CD8-positive, alpha-beta memory T cell (primary cell): ENCODE results near the gene GUCY1B1. TPM values are rescaled to one million over a fixed set of nuclear protein-coding genes. Genes with fewer than 3 reads are reported as not detected.
"Not testable (repeated sequence)": the region's sequence is repeated elsewhere in the genome, so short reads cannot be mapped to it uniquely, and the experiment has no call there.

ENCODE experiments used
- CTCF ChIA-PET: fragments of 350-600 bp; sonication (Branson Sonifier 250); formaldehyde crosslinking; loops from one replicate; lab custom pipeline; 2021; ENCODE audit warnings: antibody characterized with exemption; lab: Charles Lee
- POLR2A ChIA-PET: fragments of 350-600 bp; sonication (Branson Sonifier 250); formaldehyde crosslinking; loops from one replicate; lab custom pipeline; 2021; ENCODE audit warnings: antibody characterized with exemption; lab: Charles Lee
- DNase-seq, 5 donors: peaks; one replicate each; pipeline versions ENCODE4 v3.0.0 to v3.0.0-alpha.2; 2020 to 2022; ENCODE audit warnings: mixed read lengths in 1 of 5
- H3K27ac ChIP-seq: one replicate; pipeline ENCODE4 v1.7.0; 2013; ENCODE audit warnings: low read depth, mild to moderate bottlenecking, low read length, moderate library complexity
- H3K27me3 ChIP-seq: 2 replicates; pipeline ENCODE4 v1.7.0; 2013; ENCODE audit warnings: low read length, mild to moderate bottlenecking; ENCODE audit not compliant: insufficient read depth, poor library complexity, severe bottlenecking
- H3K36me3 ChIP-seq: 2 replicates; pipeline ENCODE4 v1.7.0; 2013; ENCODE audit warnings: mild to moderate bottlenecking, low read length, moderate library complexity; ENCODE audit not compliant: insufficient read depth
- H3K4me1 ChIP-seq: 2 replicates; pipeline ENCODE4 v1.7.0; 2013; ENCODE audit warnings: mild to moderate bottlenecking, low read length, moderate library complexity; ENCODE audit not compliant: insufficient read depth
- H3K4me3 ChIP-seq: 2 replicates; pipeline ENCODE4 v1.7.0; 2013; ENCODE audit warnings: mild to moderate bottlenecking, low read length
- H3K9me3 ChIP-seq: 2 replicates; pipeline ENCODE4 v1.7.0; 2013; ENCODE audit warnings: mild to moderate bottlenecking, low read length
- H3K27ac Mint-ChIP-seq, 8 donors: one replicate each; pipeline ENCODE4 v1.8.0; 2020 to 2021; ENCODE audit warnings: mixed read lengths in 8 of 8, mild to moderate bottlenecking in 6 of 8, inconsistent platforms in 3 of 8, moderate library complexity in 3 of 8
- H3K27me3 Mint-ChIP-seq, 2 donors: one replicate each; pipeline ENCODE4 v1.8.0; 2020 to 2021; ENCODE audit warnings: mixed read lengths in 2 of 2, mild to moderate bottlenecking in 1 of 2, moderate library complexity in 1 of 2
- H3K36me3 Mint-ChIP-seq, 3 donors: one replicate each; pipeline ENCODE4 v1.8.0; 2020 to 2021; ENCODE audit warnings: mixed read lengths in 3 of 3, inconsistent platforms in 1 of 3, mild to moderate bottlenecking in 1 of 3
- H3K4me1 Mint-ChIP-seq, 3 donors: one replicate each; pipeline ENCODE4 v1.8.0; 2020 to 2021; ENCODE audit warnings: mixed read lengths in 3 of 3, inconsistent platforms in 1 of 3, mild to moderate bottlenecking in 1 of 3
- H3K4me3 Mint-ChIP-seq, 7 donors: one replicate each; pipeline ENCODE4 v1.8.0; 2020 to 2021; ENCODE audit warnings: mixed read lengths in 7 of 7, mild to moderate bottlenecking in 6 of 7, moderate library complexity in 4 of 7, inconsistent platforms in 2 of 7
- H3K9me3 Mint-ChIP-seq, 5 donors: one replicate each; pipeline ENCODE4 v1.8.0; 2020 to 2022; ENCODE audit warnings: mixed read lengths in 5 of 5, mild to moderate bottlenecking in 3 of 5, moderate library complexity in 2 of 5, inconsistent platforms in 1 of 5
- polyA plus RNA-seq: library from polyadenylated mRNA; unstranded; fragments of 300-500 nt; fragmentation: Illumina TruSeq; gene quantifications from one replicate; pipeline ENCODE4 v1.2.3, GENCODE V29; 2021
- total RNA-seq, 2 experiments: library from RNA; stranded (reverse); gene quantifications; one replicate each; pipeline ENCODE4 v1.2.3, GENCODE V29; 2021

GUCY1B1 gene
- total and polyA plus RNA-seq, 3 experiments from 2014 or later, result 0.12 to 0.18 TPM; not detected in 1

- Histone ChIP-seq H3K4me3 (no peak overlapping the region), H3K27me3 (no peaks in the 10 kb centered on the region), H3K36me3 (no peaks in the 10 kb centered on the region), H3K4me1 (no peaks in the 10 kb centered on the region), H3K9me3 (no peaks in the 10 kb centered on the region), H3K27ac (no peak overlapping the region)
- ChIA-PET CTCF (no interaction called here), POLR2A (no interaction called here)
- Mint-ChIP-seq H3K9me3 (no peaks in the 10 kb centered on the region), H3K36me3 (no peaks in the 10 kb centered on the region), H3K4me3 (no peak overlapping the region), H3K4me1 (no peaks in the 10 kb centered on the region), H3K27ac (no peak overlapping the region), H3K27me3 (no peaks in the 10 kb centered on the region)
- DNase-seq, result no peak
Observed at GRCh38 chr4:155795991-155796390, 37.2 kb downstream of the GUCY1B1 start.

- H3K9me3 Mint-ChIP-seq, H3K4me3 ChIP-seq, CTCF ChIA-PET, H3K36me3 Mint-ChIP-seq, H3K27ac Mint-ChIP-seq, H3K4me1 ChIP-seq, H3K4me1 Mint-ChIP-seq, H3K4me3 Mint-ChIP-seq, H3K9me3 ChIP-seq, H3K36me3 ChIP-seq, H3K27me3 Mint-ChIP-seq, POLR2A ChIA-PET, H3K27me3 ChIP-seq, DNase-seq, H3K27ac ChIP-seq: not testable (repeated sequence)
Observed at GRCh38 chr4:155797581-155797980, 38.8 kb downstream of the GUCY1B1 start.

DNA sequence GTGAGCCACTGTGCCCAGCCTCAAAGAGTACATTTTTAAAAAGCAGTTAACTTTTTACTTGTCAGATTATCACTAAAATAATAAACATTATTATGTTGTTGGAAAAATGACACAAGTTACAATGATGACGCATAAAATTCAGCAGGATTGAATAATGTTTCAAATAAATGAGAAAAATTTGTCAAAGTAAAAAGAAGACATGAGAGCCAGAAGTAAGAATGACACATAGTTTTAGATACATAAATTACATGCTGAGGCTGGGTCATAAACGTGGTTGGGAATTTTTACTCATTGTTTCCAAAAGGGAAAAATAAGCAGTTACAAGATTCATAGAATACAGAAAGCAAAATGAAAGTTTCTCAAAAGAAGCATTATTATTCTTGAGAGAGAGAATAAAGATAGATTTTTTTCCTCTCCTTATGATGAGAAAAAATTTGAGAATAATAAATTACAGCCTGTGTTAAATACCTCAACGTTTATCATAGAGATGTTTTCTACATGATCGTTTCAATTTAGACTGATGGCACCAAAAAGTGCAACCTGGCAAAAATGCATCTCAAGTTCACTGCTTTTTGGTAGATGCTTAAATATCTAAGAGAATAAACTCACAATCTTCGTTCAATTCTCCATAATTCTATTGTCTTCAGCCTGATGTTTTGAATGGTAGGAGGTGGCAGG is 40.4 kb downstream of the GUCY1B1 start:
- Mint-ChIP-seq H3K27me3 (no peaks in the 10 kb centered on the region), H3K4me1 (no peaks in the 10 kb centered on the region), H3K4me3 (no peak overlapping the region), H3K9me3 (no peaks in the 10 kb centered on the region), H3K36me3 (no peaks in the 10 kb centered on the region), H3K27ac (no peak overlapping the region)
- ChIA-PET CTCF (no interaction called here), POLR2A (no interaction called here)
- no peaks in the 10 kb centered on the region for H3K36me3 ChIP-seq
- DNase-seq, result no peak
- no peak overlapping the region for H3K27ac ChIP-seq
- no peaks in the 10 kb centered on the region for H3K9me3 ChIP-seq
- no peak overlapping the region for H3K4me3 ChIP-seq
- H3K4me1 ChIP-seq, result no peaks in the 10 kb centered on the region
- no peaks in the 10 kb centered on the region for H3K27me3 ChIP-seq

- no peaks in the 10 kb centered on the region for H3K4me1 Mint-ChIP-seq
- no peak overlapping the region for H3K4me3 Mint-ChIP-seq
- H3K27ac Mint-ChIP-seq, result no peak overlapping the region
- ChIA-PET POLR2A (no interaction called here), CTCF (no interaction called here)
- Histone ChIP-seq H3K27ac (no peak overlapping the region), H3K36me3 (no peaks in the 10 kb centered on the region), H3K4me3 (no peak overlapping the region), H3K4me1 (no peaks in the 10 kb centered on the region), H3K9me3 (no peaks in the 10 kb centered on the region), H3K27me3 (no peaks in the 10 kb centered on the region)
- no peak for DNase-seq
- no peaks in the 10 kb centered on the region for H3K9me3 Mint-ChIP-seq
- no peaks in the 10 kb centered on the region for H3K27me3 Mint-ChIP-seq
- no peaks in the 10 kb centered on the region for H3K36me3 Mint-ChIP-seq
Observed at GRCh38 chr4:155799794-155800123, 40.9 kb downstream of the GUCY1B1 start.

DNA sequence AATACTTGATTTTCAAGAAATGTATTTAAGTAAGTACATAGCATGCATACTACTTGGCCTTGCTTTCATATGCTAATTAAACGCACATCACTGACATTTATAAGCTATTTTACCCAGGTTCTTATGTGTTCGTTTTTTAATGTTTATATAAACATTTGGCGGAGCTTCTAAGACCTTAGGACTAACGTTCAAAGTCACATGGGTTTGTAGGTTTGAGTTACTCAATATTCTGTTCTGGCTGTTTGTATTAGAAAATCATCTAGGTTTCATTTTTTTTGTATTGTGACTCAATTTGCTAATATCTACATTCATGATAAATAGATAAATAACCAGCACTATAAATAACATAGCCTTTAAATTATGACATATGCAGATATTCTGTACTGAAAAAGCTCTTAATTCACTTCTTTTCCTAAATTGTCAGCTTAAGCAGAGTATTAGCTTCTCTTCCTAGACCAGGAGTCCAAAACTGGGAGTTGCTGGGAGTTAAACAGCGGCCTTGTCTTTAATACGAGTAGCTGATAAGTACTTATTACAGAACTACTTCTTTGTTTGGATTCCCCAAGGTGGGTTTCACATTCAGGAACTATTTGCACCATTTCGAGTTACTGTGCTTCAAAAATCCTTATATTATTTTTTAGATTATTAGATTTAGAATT is 42.0 kb downstream of the GUCY1B1 start:
- CTCF ChIA-PET, result no interaction called here
- Mint-ChIP-seq H3K27ac (no peak overlapping the region), H3K4me3 (no peak overlapping the region), H3K36me3 (no peaks in the 10 kb centered on the region), H3K4me1 (no peaks in the 10 kb centered on the region), H3K9me3 (no peaks in the 10 kb centered on the region), H3K27me3 (peaks cover 0 to 2% of the 10 kb centered on the region in 2 donors)
- Histone ChIP-seq H3K4me1 (no peaks in the 10 kb centered on the region), H3K27ac (no peak overlapping the region), H3K36me3 (no peaks in the 10 kb centered on the region), H3K9me3 (no peaks in the 10 kb centered on the region), H3K4me3 (no peak overlapping the region), H3K27me3 (no peaks in the 10 kb centered on the region)
- DNase-seq, result no peak
- POLR2A ChIA-PET, result no interaction called here

GRCh38 chr4:155802190-155802959 is 43.6 kb downstream of the GUCY1B1 start:
- Mint-ChIP-seq H3K27ac (no peak overlapping the region), H3K36me3 (no peaks in the 10 kb centered on the region), H3K9me3 (no peaks in the 10 kb centered on the region), H3K4me1 (no peaks in the 10 kb centered on the region), H3K27me3 (peaks cover 0 to 2% of the 10 kb centered on the region in 2 donors), H3K4me3 (no peak overlapping the region)
- H3K4me1 ChIP-seq, result no peaks in the 10 kb centered on the region
- H3K4me3 ChIP-seq, result no peak overlapping the region
- no peak for DNase-seq
- ChIA-PET POLR2A (no interaction called here), CTCF (no interaction called here)
- no peak overlapping the region for H3K27ac ChIP-seq
- H3K9me3 ChIP-seq, result no peaks in the 10 kb centered on the region
- no peaks in the 10 kb centered on the region for H3K36me3 ChIP-seq
- no peaks in the 10 kb centered on the region for H3K27me3 ChIP-seq

- no peaks in the 10 kb centered on the region for H3K9me3 Mint-ChIP-seq
- no peak overlapping the region for H3K4me3 Mint-ChIP-seq
- ChIA-PET POLR2A (no interaction called here), CTCF (no interaction called here)
- H3K27me3 Mint-ChIP-seq, result peaks cover 0 to 2% of the 10 kb centered on the region in 2 donors
- no peaks in the 10 kb centered on the region for H3K36me3 ChIP-seq
- H3K4me3 ChIP-seq, result no peak overlapping the region
- no peaks in the 10 kb centered on the region for H3K27me3 ChIP-seq
- no peaks in the 10 kb centered on the region for H3K4me1 Mint-ChIP-seq
- H3K9me3 ChIP-seq, result no peaks in the 10 kb centered on the region
- no peaks in the 10 kb centered on the region for H3K4me1 ChIP-seq
- no peak overlapping the region for H3K27ac Mint-ChIP-seq
- no peak overlapping the region for H3K27ac ChIP-seq
- no peaks in the 10 kb centered on the region for H3K36me3 Mint-ChIP-seq
- no peak for DNase-seq
Observed at GRCh38 chr4:155805016-155805415, 46.2 kb downstream of the GUCY1B1 start.

- Mint-ChIP-seq H3K4me3 (no peak overlapping the region), H3K9me3 (no peaks in the 10 kb centered on the region), H3K27me3 (peaks cover 0 to 2% of the 10 kb centered on the region in 2 donors), H3K36me3 (no peaks in the 10 kb centered on the region), H3K4me1 (no peaks in the 10 kb centered on the region), H3K27ac (no peak overlapping the region)
- H3K27me3 ChIP-seq, result no peaks in the 10 kb centered on the region
- ChIA-PET POLR2A (no interaction called here), CTCF (no interaction called here)
- H3K27ac ChIP-seq, result no peak overlapping the region
- H3K4me3 ChIP-seq, result no peak overlapping the region
- no peaks in the 10 kb centered on the region for H3K36me3 ChIP-seq
- no peaks in the 10 kb centered on the region for H3K9me3 ChIP-seq
- no peak for DNase-seq
- H3K4me1 ChIP-seq, result no peaks in the 10 kb centered on the region
Observed at GRCh38 chr4:155807021-155807420, 48.2 kb downstream of the GUCY1B1 start.
